ENCODE results near the gene ADM5.
A peak's percentile ranks its signal among the peaks of the same experiment; 100 is the strongest.

The ADM5 gene

GRCh38 chr19:49654581-49654980, 34.8 kb upstream of the ADM5 start:
- Mint-ChIP-seq H3K27ac (no peak overlapping the region), H3K36me3 (ENCODE audit: low read depth) (peaks cover 79% of the 10 kb centered on the region), H3K9me3 (no peaks in the 10 kb centered on the region), H3K27me3 (no peaks in the 10 kb centered on the region), H3K4me1 (ENCODE audit: low read depth) (peaks cover 6% of the 10 kb centered on the region), H3K4me3 (no peak overlapping the region)
- DNase-seq = no peak

- H3K4me3 Mint-ChIP-seq = no peak overlapping the region
- H3K4me1 Mint-ChIP-seq (ENCODE audit: low read depth) = peaks cover 8% of the 10 kb centered on the region
- peaks cover 79% of the 10 kb centered on the region for H3K36me3 Mint-ChIP-seq (ENCODE audit: low read depth)
- H3K9me3 Mint-ChIP-seq = no peaks in the 10 kb centered on the region
- peak overlapping the region; percentile 36 for H3K27ac Mint-ChIP-seq
- DNase-seq = no peak
- H3K27me3 Mint-ChIP-seq = no peaks in the 10 kb centered on the region
Observed at GRCh38 chr19:49655570-49656455, 33.6 kb upstream of the ADM5 start.

GRCh38 chr19:49656456-49657109, 32.8 kb upstream of the ADM5 start:
- H3K4me3 Mint-ChIP-seq = no peak overlapping the region
- H3K36me3 Mint-ChIP-seq (ENCODE audit: low read depth) = peaks cover 84% of the 10 kb centered on the region
- peak overlapping the region; percentile 36 for H3K27ac Mint-ChIP-seq
- no peaks in the 10 kb centered on the region for H3K27me3 Mint-ChIP-seq
- no peaks in the 10 kb centered on the region for H3K9me3 Mint-ChIP-seq
- no peak for DNase-seq
- H3K4me1 Mint-ChIP-seq (ENCODE audit: low read depth) = peaks cover 8% of the 10 kb centered on the region

- no peak for DNase-seq
- Mint-ChIP-seq H3K4me1 (ENCODE audit: low read depth) (peaks cover 13% of the 10 kb centered on the region), H3K9me3 (no peaks in the 10 kb centered on the region), H3K36me3 (ENCODE audit: low read depth) (peaks cover 90% of the 10 kb centered on the region), H3K27me3 (no peaks in the 10 kb centered on the region), H3K4me3 (no peak overlapping the region), H3K27ac (peak overlapping the region; percentile 30)
Observed at GRCh38 chr19:49657493-49658138, 31.8 kb upstream of the ADM5 start.

GRCh38 chr19:49658139-49658517, 31.3 kb upstream of the ADM5 start:
- Mint-ChIP-seq H3K4me1 (ENCODE audit: low read depth) (peaks cover 18% of the 10 kb centered on the region), H3K4me3 (no peak overlapping the region), H3K27ac (no peak overlapping the region), H3K36me3 (ENCODE audit: low read depth) (peaks cover 91% of the 10 kb centered on the region), H3K27me3 (no peaks in the 10 kb centered on the region), H3K9me3 (no peaks in the 10 kb centered on the region)
- DNase-seq = no peak

- peaks cover 94% of the 10 kb centered on the region for H3K36me3 Mint-ChIP-seq (ENCODE audit: low read depth)
Observed at GRCh38 chr19:49658566-49659442, 30.6 kb upstream of the ADM5 start.

GRCh38 chr19:49660338-49660961, 28.9 kb upstream of the ADM5 start:
- H3K4me3 Mint-ChIP-seq = no peak overlapping the region

More at GRCh38 chr19:49658566-49659442, 30.6 kb upstream of the ADM5 start:
- peaks cover 25% of the 10 kb centered on the region for H3K4me1 Mint-ChIP-seq (ENCODE audit: low read depth)
- no peaks in the 10 kb centered on the region for H3K9me3 Mint-ChIP-seq
- H3K27ac Mint-ChIP-seq = peak overlapping the region; percentile 59
- H3K27me3 Mint-ChIP-seq = no peaks in the 10 kb centered on the region
- H3K4me3 Mint-ChIP-seq = no peak overlapping the region
- DNase-seq = no peak

GRCh38 chr19:49662011-49662410, 27.4 kb upstream of the ADM5 start:
- no peaks in the 10 kb centered on the region for H3K27me3 Mint-ChIP-seq
- H3K4me3 Mint-ChIP-seq = no peak overlapping the region
- H3K36me3 Mint-ChIP-seq (ENCODE audit: low read depth) = peaks cover 85% of the 10 kb centered on the region
- H3K4me1 Mint-ChIP-seq (ENCODE audit: low read depth) = peaks cover 42% of the 10 kb centered on the region
- H3K9me3 Mint-ChIP-seq = no peaks in the 10 kb centered on the region
- DNase-seq = no peak
- H3K27ac Mint-ChIP-seq = peak overlapping the region; percentile 63

More at GRCh38 chr19:49660338-49660961, 28.9 kb upstream of the ADM5 start:
- peaks cover 94% of the 10 kb centered on the region for H3K36me3 Mint-ChIP-seq (ENCODE audit: low read depth)
- peaks cover 32% of the 10 kb centered on the region for H3K4me1 Mint-ChIP-seq (ENCODE audit: low read depth)
- no peak for DNase-seq
- peak overlapping the region; percentile 55 for H3K27ac Mint-ChIP-seq
- no peaks in the 10 kb centered on the region for H3K9me3 Mint-ChIP-seq
- no peaks in the 10 kb centered on the region for H3K27me3 Mint-ChIP-seq

GRCh38 chr19:49663224-49663623, 26.2 kb upstream of the ADM5 start:
- Mint-ChIP-seq H3K27me3 (no peaks in the 10 kb centered on the region), H3K4me1 (ENCODE audit: low read depth) (peaks cover 46% of the 10 kb centered on the region), H3K36me3 (ENCODE audit: low read depth) (peaks cover 82% of the 10 kb centered on the region), H3K4me3 (peak overlapping the region; percentile 99), H3K9me3 (no peaks in the 10 kb centered on the region), H3K27ac (peak overlapping the region; percentile 99)
- no peak for DNase-seq

- Mint-ChIP-seq H3K27me3 (no peaks in the 10 kb centered on the region), H3K4me1 (ENCODE audit: low read depth) (peaks cover 42% of the 10 kb centered on the region), H3K4me3 (peak overlapping the region; percentile 99), H3K9me3 (no peaks in the 10 kb centered on the region), H3K27ac (peak overlapping the region; percentile 99), H3K36me3 (ENCODE audit: low read depth) (peaks cover 76% of the 10 kb centered on the region)
- peak; percentile 93 for DNase-seq
Observed at GRCh38 chr19:49664171-49665035, 25.0 kb upstream of the ADM5 start.

GRCh38 chr19:49665036-49665350, 24.4 kb upstream of the ADM5 start:
- no peaks in the 10 kb centered on the region for H3K9me3 Mint-ChIP-seq
- H3K4me1 Mint-ChIP-seq (ENCODE audit: low read depth) = peaks cover 43% of the 10 kb centered on the region
- peaks cover 76% of the 10 kb centered on the region for H3K36me3 Mint-ChIP-seq (ENCODE audit: low read depth)
- no peak for DNase-seq
- no peaks in the 10 kb centered on the region for H3K27me3 Mint-ChIP-seq
- H3K27ac Mint-ChIP-seq = peak overlapping the region; percentile 99
- peak overlapping the region; percentile 99 for H3K4me3 Mint-ChIP-seq

GRCh38 chr19:49665351-49666119, 23.9 kb upstream of the ADM5 start, which contains the start of the genes BCL2L12 and IRF3:
Gene BCL2L12, plus strand, starts transcription at chr19:49665933. Its CDS starts 760 bp downstream, at chr19:49666693.
Gene IRF3, minus strand, starts transcription at chr19:49665857. Its CDS starts 1,019 bp downstream, at chr19:49664838.
- H3K27ac Mint-ChIP-seq = peak within 1 kb of the TSS; percentile 99
- H3K4me1 Mint-ChIP-seq (ENCODE audit: low read depth) = peaks cover 41% of the 10 kb centered on the region
- peak; percentile 99 for DNase-seq
- H3K36me3 Mint-ChIP-seq (ENCODE audit: low read depth) = peaks cover 74% of the 10 kb centered on the region
- H3K27me3 Mint-ChIP-seq = no peaks in the 10 kb centered on the region
- peak within 1 kb of the TSS; percentile 99 for H3K4me3 Mint-ChIP-seq
- H3K9me3 Mint-ChIP-seq = no peaks in the 10 kb centered on the region
